ENCODE data around the gene TBK1. TPM values are rescaled to one million over a fixed set of nuclear protein-coding genes. Genes with fewer than 3 reads are reported as not detected.

Gene TBK1
- polyA plus RNA-seq, 1 donor from 2014 or later = 19.7 TPM

GRCh38 chr12:64456119-64456518, 4.2 kb downstream of the TBK1 start:
- H3K9me3 ChIP-seq (ENCODE audit: low read length) = no peaks in the 10 kb centered on the region
- no peak overlapping the region for H2AFZ ChIP-seq (ENCODE audit: low read depth, low read length)
- no peak overlapping the region for H3K4me3 ChIP-seq (ENCODE audit: low read length)
- no peak overlapping the region for H3K4me2 ChIP-seq (ENCODE audit: low read length)
- no peak overlapping the region for H3K9ac ChIP-seq (ENCODE audit: low read length)
- H3K9me2 ChIP-seq (ENCODE audit: insufficient read depth, low read length) = no peaks in the 10 kb centered on the region
- H3F3A ChIP-seq (ENCODE audit: insufficient read depth, low read length, poor library complexity, severe bottlenecking) = no peaks in the 10 kb centered on the region
- H3K79me2 ChIP-seq (replicated peaks; ENCODE audit: insufficient read depth, low read length) = peaks cover 33% of the 10 kb centered on the region
- no peak overlapping the region for H3K27ac ChIP-seq (ENCODE audit: low read length)
- H4K20me1 ChIP-seq (ENCODE audit: insufficient read depth) = no peaks in the 10 kb centered on the region
- no peaks in the 10 kb centered on the region for H3K27me3 ChIP-seq (ENCODE audit: insufficient read depth, low read depth, low read length)
- TF ChIP-seq CTCF (IDR thresholded peaks at IDR 0.05; ENCODE audit: poor library complexity, severe bottlenecking) (no peak), REST (IDR thresholded peaks at IDR 0.05; ENCODE audit: borderline replicate concordance) (no peak), MXI1 (conservative IDR thresholded peaks at IDR 0.05; ENCODE audit: poor library complexity, severe bottlenecking) (no peak), POLR2AphosphoS5 (IDR thresholded peaks at IDR 0.05) (no peak), RAD21 (conservative IDR thresholded peaks at IDR 0.05) (no peak), EZH2 (IDR thresholded peaks at IDR 0.05; ENCODE audit: borderline replicate concordance, insufficient read depth, low read length, poor library complexity, severe bottlenecking) (no peak), TAF1 (IDR thresholded peaks at IDR 0.05; ENCODE audit: low read depth) (no peak), SMC3 (conservative IDR thresholded peaks at IDR 0.05; ENCODE audit: poor library complexity) (no peak), EP300 (conservative IDR thresholded peaks at IDR 0.05; ENCODE audit: poor library complexity, severe bottlenecking) (no peak)
- no peaks in the 10 kb centered on the region for H3K36me3 ChIP-seq (ENCODE audit: insufficient read depth, low read length)

- Histone ChIP-seq H3K27ac (ENCODE audit: low read length) (no peak overlapping the region), H3K9me2 (ENCODE audit: insufficient read depth, low read length) (no peaks in the 10 kb centered on the region)
- no peak for TF ChIP-seq CTCF (IDR thresholded peaks at IDR 0.05; ENCODE audit: poor library complexity, severe bottlenecking)
- TF ChIP-seq EP300 (conservative IDR thresholded peaks at IDR 0.05; ENCODE audit: poor library complexity, severe bottlenecking) = no peak
- TF ChIP-seq RAD21 (conservative IDR thresholded peaks at IDR 0.05) = no peak
- TF ChIP-seq MXI1 (conservative IDR thresholded peaks at IDR 0.05; ENCODE audit: poor library complexity, severe bottlenecking) = no peak
- TF ChIP-seq REST (IDR thresholded peaks at IDR 0.05; ENCODE audit: borderline replicate concordance) = no peak
- no peak for TF ChIP-seq SMC3 (conservative IDR thresholded peaks at IDR 0.05; ENCODE audit: poor library complexity)
- TF ChIP-seq POLR2AphosphoS5 (IDR thresholded peaks at IDR 0.05) = no peak
- TF ChIP-seq TAF1 (IDR thresholded peaks at IDR 0.05; ENCODE audit: low read depth) = no peak
- no peak for TF ChIP-seq EZH2 (IDR thresholded peaks at IDR 0.05; ENCODE audit: borderline replicate concordance, insufficient read depth, low read length, poor library complexity, severe bottlenecking)
Measured at GRCh38 chr12:64457032-64457431, 5.1 kb downstream of the TBK1 start.

More at GRCh38 chr12:64457032-64457431, 5.1 kb downstream of the TBK1 start:
- Histone ChIP-seq H3K9ac (ENCODE audit: low read length) (no peak overlapping the region), H2AFZ (ENCODE audit: low read depth, low read length) (no peak overlapping the region), H3K4me2 (ENCODE audit: low read length) (no peak overlapping the region), H3K36me3 (ENCODE audit: insufficient read depth, low read length) (no peaks in the 10 kb centered on the region), H3K79me2 (replicated peaks; ENCODE audit: insufficient read depth, low read length) (peaks cover 33% of the 10 kb centered on the region), H3K4me3 (ENCODE audit: low read length) (no peak overlapping the region), H3F3A (ENCODE audit: insufficient read depth, low read length, poor library complexity, severe bottlenecking) (no peaks in the 10 kb centered on the region), H4K20me1 (ENCODE audit: insufficient read depth) (no peaks in the 10 kb centered on the region), H3K9me3 (ENCODE audit: low read length) (no peaks in the 10 kb centered on the region), H3K27me3 (ENCODE audit: insufficient read depth, low read depth, low read length) (no peaks in the 10 kb centered on the region)
